Activated T-helper 2 cell treated with anti-CD3 and anti-CD28 coated beads, Interferon-gamma antibody, Interleukin-2, Interleukin-4, amounts not matched to agents 10 μg/mL and 5 μg/mL and 100 μg/mL, durations not matched to agents 14 hours and 24 hours and 36 hours (primary cell): ENCODE results near the gene OST4. TPM values are rescaled to one million over a fixed set of nuclear protein-coding genes. Genes with fewer than 3 reads are reported as not detected.

ENCODE experiments used
- DNase-seq: peaks from one replicate; pipeline ENCODE4 v3.0.0; 2021; ENCODE audit warnings: low spot score
- H3K27ac Mint-ChIP-seq: one replicate; pipeline ENCODE4 v1.8.0; 2021; ENCODE audit warnings: mixed read lengths
- H3K27me3 Mint-ChIP-seq: one replicate; pipeline ENCODE4 v1.8.0; 2021; ENCODE audit warnings: low read depth, mixed read lengths
- H3K36me3 Mint-ChIP-seq: one replicate; pipeline ENCODE4 v1.8.0; 2021; ENCODE audit warnings: low read depth, mixed read lengths
- H3K4me1 Mint-ChIP-seq: one replicate; pipeline ENCODE4 v1.8.0; 2021; ENCODE audit warnings: low read depth, mixed read lengths
- H3K4me3 Mint-ChIP-seq: one replicate; pipeline ENCODE4 v1.8.0; 2021; ENCODE audit warnings: low read depth, mild to moderate bottlenecking, moderate library complexity, mixed read lengths
- H3K9me3 Mint-ChIP-seq: one replicate; pipeline ENCODE4 v1.8.0; 2021; ENCODE audit warnings: mixed read lengths
- intact Hi-C: fragments of 100-400 bp; cut with micrococcal nuclease; formaldehyde crosslinking; loops from one replicate; pipeline ENCODE4 v1.15.1; 2023
- total RNA-seq: library from RNA; stranded (reverse); gene quantifications from 2 replicates; pipeline ENCODE4 v1.2.3, GENCODE V29; 2022

The OST4 gene
- total RNA-seq, 1 donor from 2014 or later = 341 TPM

GRCh38 chr2:27099334-27099955 is 28.0 kb upstream of the OST4 start:
- H3K4me3 Mint-ChIP-seq = no peak overlapping the region
- peaks cover 9% of the 10 kb centered on the region for H3K4me1 Mint-ChIP-seq
- no peaks in the 10 kb centered on the region for H3K27me3 Mint-ChIP-seq
- intact Hi-C loops = loop anchor here (5.0 kb wide), 1 partner anchor 93 kb away; no protein-coding TSS in a partner anchor
- no peaks in the 10 kb centered on the region for H3K9me3 Mint-ChIP-seq
- H3K27ac Mint-ChIP-seq = no peak overlapping the region
- H3K36me3 Mint-ChIP-seq = no peaks in the 10 kb centered on the region
- no peak for DNase-seq

GRCh38 chr2:27097341-27097740 is 25.9 kb upstream of the OST4 start:
- Mint-ChIP-seq H3K4me1 (peaks cover 9% of the 10 kb centered on the region), H3K9me3 (no peaks in the 10 kb centered on the region), H3K27me3 (no peaks in the 10 kb centered on the region), H3K36me3 (no peaks in the 10 kb centered on the region), H3K4me3 (no peak overlapping the region), H3K27ac (no peak overlapping the region)
- intact Hi-C loops = loop anchor here (2.0 to 5.0 kb wide), 2 partner anchors 95 to 183 kb away; no protein-coding TSS in a partner anchor
- no peak for DNase-seq

GRCh38 chr2:27096748-27097297 is 25.4 kb upstream of the OST4 start:
- H3K9me3 Mint-ChIP-seq = no peaks in the 10 kb centered on the region
- intact Hi-C loops = loop anchor here (2.0 to 5.0 kb wide), 2 partner anchors 95 to 184 kb away; no protein-coding TSS in a partner anchor
- peaks cover 9% of the 10 kb centered on the region for H3K4me1 Mint-ChIP-seq
- no peaks in the 10 kb centered on the region for H3K27me3 Mint-ChIP-seq
- no peak overlapping the region for H3K27ac Mint-ChIP-seq
- H3K36me3 Mint-ChIP-seq = no peaks in the 10 kb centered on the region
- DNase-seq = no peak
- no peak overlapping the region for H3K4me3 Mint-ChIP-seq

- no peaks in the 10 kb centered on the region for H3K9me3 Mint-ChIP-seq
- peaks cover 9% of the 10 kb centered on the region for H3K4me1 Mint-ChIP-seq
- intact Hi-C loops = loop anchor here (2.0 to 5.0 kb wide), 2 partner anchors 96 to 185 kb away; no protein-coding TSS in a partner anchor
- no peak for DNase-seq
- H3K4me3 Mint-ChIP-seq = peak overlapping the region; percentile 51
- no peaks in the 10 kb centered on the region for H3K36me3 Mint-ChIP-seq
- no peaks in the 10 kb centered on the region for H3K27me3 Mint-ChIP-seq
- H3K27ac Mint-ChIP-seq = peak overlapping the region; percentile 24
Measured at GRCh38 chr2:27095745-27096651, 24.5 kb upstream of the OST4 start.

- intact Hi-C loops = loop anchor here (5.0 kb wide), 1 partner anchor 97 kb away; no protein-coding TSS in a partner anchor
- no peaks in the 10 kb centered on the region for H3K9me3 Mint-ChIP-seq
- no peak for DNase-seq
- peak overlapping the region; percentile 21 for H3K4me3 Mint-ChIP-seq
- peaks cover 9% of the 10 kb centered on the region for H3K4me1 Mint-ChIP-seq
- H3K36me3 Mint-ChIP-seq = no peaks in the 10 kb centered on the region
- H3K27ac Mint-ChIP-seq = no peak overlapping the region
- no peaks in the 10 kb centered on the region for H3K27me3 Mint-ChIP-seq
Measured at GRCh38 chr2:27095427-27095744, 23.9 kb upstream of the OST4 start.

GRCh38 chr2:27094353-27094984 is 23.0 kb upstream of the OST4 start:
- intact Hi-C loops = no loop called here
- Mint-ChIP-seq H3K4me3 (no peak overlapping the region), H3K27me3 (no peaks in the 10 kb centered on the region), H3K9me3 (no peaks in the 10 kb centered on the region), H3K27ac (no peak overlapping the region), H3K36me3 (no peaks in the 10 kb centered on the region), H3K4me1 (peaks cover 9% of the 10 kb centered on the region)
- DNase-seq = no peak

- no peak overlapping the region for H3K4me3 Mint-ChIP-seq
- DNase-seq = no peak
- H3K9me3 Mint-ChIP-seq = no peaks in the 10 kb centered on the region
- H3K27ac Mint-ChIP-seq = no peak overlapping the region
- no peaks in the 10 kb centered on the region for H3K27me3 Mint-ChIP-seq
- no peaks in the 10 kb centered on the region for H3K36me3 Mint-ChIP-seq
- intact Hi-C loops = no loop called here
- H3K4me1 Mint-ChIP-seq = peaks cover 9% of the 10 kb centered on the region
Measured at GRCh38 chr2:27093430-27094352, 22.2 kb upstream of the OST4 start.

- H3K4me3 Mint-ChIP-seq = no peak overlapping the region
- no peaks in the 10 kb centered on the region for H3K27me3 Mint-ChIP-seq
- peaks cover 9% of the 10 kb centered on the region for H3K4me1 Mint-ChIP-seq
- no peak overlapping the region for H3K27ac Mint-ChIP-seq
- DNase-seq = no peak
- intact Hi-C loops = no loop called here
- no peaks in the 10 kb centered on the region for H3K36me3 Mint-ChIP-seq
- no peaks in the 10 kb centered on the region for H3K9me3 Mint-ChIP-seq
Measured at GRCh38 chr2:27092696-27093429, 21.4 kb upstream of the OST4 start.

- Mint-ChIP-seq H3K9me3 (no peaks in the 10 kb centered on the region), H3K4me3 (no peak overlapping the region), H3K36me3 (no peaks in the 10 kb centered on the region), H3K27ac (no peak overlapping the region), H3K27me3 (no peaks in the 10 kb centered on the region), H3K4me1 (peaks cover 15% of the 10 kb centered on the region)
- DNase-seq = no peak
- intact Hi-C loops = no loop called here
Measured at GRCh38 chr2:27091746-27092695, 20.6 kb upstream of the OST4 start.

- no peak for DNase-seq
- no peak overlapping the region for H3K27ac Mint-ChIP-seq
- intact Hi-C loops = loop anchor here (5.0 to 10.0 kb wide), 2 partner anchors 123 to 125 kb away; partner anchors contain the start of genes ATRAID and SLC5A6
- H3K27me3 Mint-ChIP-seq = no peaks in the 10 kb centered on the region
- peaks cover 14% of the 10 kb centered on the region for H3K4me1 Mint-ChIP-seq
- no peaks in the 10 kb centered on the region for H3K9me3 Mint-ChIP-seq
- H3K36me3 Mint-ChIP-seq = no peaks in the 10 kb centered on the region
- no peak overlapping the region for H3K4me3 Mint-ChIP-seq
Measured at GRCh38 chr2:27089111-27089954, 17.9 kb upstream of the OST4 start.
